Renal cortical epithelial cell (primary cell): Measurements from ENCODE around the gene MPST. TPM values are rescaled to one million over a fixed set of nuclear protein-coding genes. Genes with fewer than 3 reads are reported as not detected.

Experiments used
- DNase-seq: peaks from one replicate; pipeline ENCODE4 v3.0.0-alpha.2; 2011; ENCODE audit warnings: low read depth
- total RNA-seq: library from RNA; depleted of rRNA; stranded (reverse); fragments of >200 nt; gene quantifications from 2 replicates; pipeline ENCODE4 v1.2.3, GENCODE V29; 2014

MPST gene
- total RNA-seq, 1 donor from 2014 or later: 75.5 TPM

- DNase-seq: peak; percentile 33
Observed at GRCh38 chr22:37044634-37045625, 25.4 kb downstream of the MPST start.

- peak; percentile 26 for DNase-seq
Observed at GRCh38 chr22:37045958-37046357, 26.4 kb downstream of the MPST start.

DNA sequence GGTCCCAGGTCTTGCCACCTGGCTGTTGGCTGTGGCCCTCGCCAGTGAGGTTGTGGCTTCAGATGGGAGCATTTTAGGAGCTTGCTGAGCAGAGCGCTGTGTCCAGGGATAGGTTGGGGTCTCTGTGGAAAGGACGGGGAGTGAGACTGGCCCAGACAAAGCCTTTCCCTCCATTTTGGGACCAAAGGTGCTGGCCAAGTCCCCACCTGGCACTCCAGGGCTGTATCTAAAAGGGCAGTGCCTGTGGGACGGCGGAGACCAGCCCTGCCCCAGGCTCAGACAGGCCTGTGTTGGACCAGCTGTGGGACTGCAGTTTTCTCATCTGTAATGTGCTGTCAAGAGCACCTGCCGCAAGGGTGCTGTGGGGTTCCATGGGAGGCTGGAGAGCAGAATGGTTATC lies 27.0 kb downstream of the MPST start:
- no peak for DNase-seq

- DNase-seq: no peak
Observed at GRCh38 chr22:37047006-37047405, 27.5 kb downstream of the MPST start.

- DNase-seq: no peak
Observed at GRCh38 chr22:37048133-37048532, 28.6 kb downstream of the MPST start.

GRCh38 chr22:37049224-37049623 lies 29.7 kb downstream of the MPST start:
- DNase-seq: no peak

DNA sequence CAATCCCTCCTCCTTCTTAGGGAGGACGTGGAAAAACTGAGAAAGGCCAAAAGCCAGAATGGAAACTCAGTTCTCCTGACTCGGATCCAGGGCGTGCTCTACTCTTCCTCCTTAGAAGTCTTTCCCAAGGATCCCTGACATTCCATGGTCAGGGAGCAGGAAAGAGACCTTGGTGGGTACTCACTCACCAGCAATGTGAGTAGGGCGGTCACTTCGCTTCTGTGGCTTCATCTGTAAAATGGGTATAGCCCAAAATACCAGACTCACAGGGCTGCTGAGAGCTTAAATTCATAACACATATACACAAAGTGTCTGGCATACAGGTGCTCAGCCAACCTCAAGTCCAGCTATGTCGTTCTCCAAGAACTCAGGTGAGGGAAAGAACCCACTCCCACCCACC lies 31.4 kb downstream of the MPST start:
- no peak for DNase-seq

DNA sequence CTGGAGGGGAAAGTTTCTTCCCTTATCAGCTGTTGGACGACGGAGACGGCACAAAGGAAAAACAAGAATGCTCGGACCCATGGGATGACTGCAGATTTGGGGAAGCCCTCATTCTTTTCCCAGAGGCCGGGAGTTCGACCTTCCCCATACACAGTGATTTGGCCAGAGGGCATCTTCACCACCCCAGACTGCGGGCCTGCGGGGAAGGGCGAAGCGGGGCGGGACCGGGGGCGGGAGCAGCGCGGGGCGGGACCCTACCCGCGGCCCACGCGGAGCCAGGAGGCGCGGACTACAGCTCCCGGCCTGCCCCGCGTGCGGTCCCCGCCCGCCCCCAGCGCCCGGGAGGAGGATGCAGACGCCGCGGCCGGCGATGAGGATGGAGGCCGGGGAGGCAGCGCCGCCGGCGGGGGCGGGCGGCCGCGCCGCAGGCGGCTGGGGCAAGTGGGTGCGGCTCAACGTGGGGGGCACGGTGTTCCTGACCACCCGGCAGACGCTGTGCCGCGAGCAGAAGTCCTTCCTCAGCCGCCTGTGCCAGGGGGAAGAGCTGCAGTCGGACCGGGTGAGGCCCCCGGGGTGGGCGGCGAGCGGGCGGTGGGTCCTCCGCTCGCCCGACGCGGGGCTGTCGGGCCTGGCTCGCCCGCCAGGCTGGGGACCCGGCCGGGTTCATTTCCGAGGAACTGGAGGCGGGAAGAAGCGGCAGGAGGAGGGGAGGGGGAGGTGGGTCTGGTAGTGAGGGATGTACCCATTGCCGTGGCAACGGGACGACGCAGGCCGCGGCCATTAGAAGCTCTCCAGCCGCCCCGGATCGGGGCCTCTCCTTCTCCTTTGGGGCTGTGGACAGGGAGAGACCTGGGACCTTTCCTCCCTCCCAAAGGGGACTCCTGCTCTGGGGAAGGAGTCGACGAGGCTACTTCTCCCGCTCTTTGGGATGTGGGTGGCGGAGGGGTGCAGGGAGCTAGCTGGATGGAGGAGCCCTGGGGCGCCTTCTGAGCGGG lies 32.1 kb downstream of the MPST start, which contains the start of gene KCTD17:
Gene KCTD17, plus strand, starts transcription at position 352 of the 995 bp plus-strand sequence. Its CDS starts 19 bp downstream, at position 371.
- peak; percentile 11 for DNase-seq

- no peak for DNase-seq
Observed at GRCh38 chr22:37052386-37053309, 33.1 kb downstream of the MPST start.

- no peak for DNase-seq
Observed at GRCh38 chr22:37053310-37054055, 33.9 kb downstream of the MPST start.

DNA sequence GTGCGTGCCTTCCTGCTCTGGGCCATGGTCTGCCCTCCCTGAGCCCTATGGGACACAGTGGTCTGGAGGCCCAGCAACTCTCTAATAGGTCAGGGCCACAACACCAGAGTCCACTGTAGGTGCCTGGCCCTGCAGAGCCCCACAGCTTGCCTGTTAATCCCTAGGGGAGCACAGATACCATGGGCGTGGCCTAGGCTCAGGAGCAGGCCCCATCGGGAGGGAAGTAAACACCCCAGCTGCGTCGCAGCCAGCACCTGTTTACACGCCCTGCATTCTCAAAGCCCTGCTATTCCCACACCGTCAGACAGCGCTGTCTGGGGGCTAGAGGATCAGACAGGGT lies 34.5 kb downstream of the MPST start:
- no peak for DNase-seq

DNA sequence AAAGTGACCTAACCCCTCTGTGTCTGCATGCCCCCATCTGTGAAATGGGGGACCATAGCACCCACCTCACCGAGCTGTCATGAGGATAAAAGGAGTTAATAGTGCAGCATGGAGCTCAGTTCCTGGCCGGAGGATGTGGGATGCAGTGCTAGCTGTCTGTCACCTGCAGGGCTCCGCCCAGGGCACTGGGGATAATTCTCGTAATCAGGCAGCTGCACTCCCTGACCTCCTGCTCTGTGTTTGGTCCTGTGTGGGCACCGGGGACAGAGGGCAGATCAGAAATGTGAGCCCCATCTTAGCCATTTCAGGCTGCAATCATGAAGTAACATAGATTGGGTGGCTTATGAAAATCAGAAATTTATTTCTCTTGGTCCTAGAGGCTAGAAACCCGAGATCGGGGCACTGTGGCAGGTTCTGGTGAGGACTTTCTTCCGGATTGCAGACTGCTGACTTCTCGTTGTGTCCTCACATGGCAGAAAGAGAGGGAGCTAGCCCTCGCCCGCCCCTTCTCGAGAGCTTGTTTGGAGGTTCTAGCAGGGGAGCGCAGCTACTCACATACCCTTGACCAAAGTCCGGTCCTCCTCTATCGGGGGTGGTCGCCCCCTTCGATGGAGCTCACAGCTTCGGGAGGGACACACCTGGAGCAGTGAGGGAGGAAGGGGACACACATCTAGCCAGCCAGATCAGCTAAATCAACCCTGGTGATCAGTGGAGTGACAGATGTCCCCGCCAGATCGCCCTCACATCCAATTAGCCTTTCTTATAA lies 35.2 kb downstream of the MPST start:
- no peak for DNase-seq

DNA sequence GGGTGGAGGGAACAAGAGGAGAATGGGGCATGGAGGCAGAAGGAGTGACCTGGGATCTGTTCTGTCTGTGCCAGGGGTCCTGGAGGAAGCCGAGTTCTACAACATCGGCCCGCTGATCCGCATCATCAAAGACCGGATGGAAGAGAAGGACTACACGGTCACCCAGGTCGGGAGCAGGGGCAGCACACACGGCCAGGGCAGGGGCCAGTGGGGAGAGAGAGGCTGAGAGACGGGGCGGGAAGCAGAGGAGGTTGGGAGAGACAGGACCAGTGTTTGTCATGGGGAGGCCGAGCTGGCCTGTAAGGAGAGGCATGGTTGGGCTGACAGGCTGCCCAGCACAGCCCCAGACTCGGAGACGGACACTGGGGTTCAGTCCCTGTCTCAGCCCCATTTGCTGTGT lies 36.7 kb downstream of the MPST start:
- DNase-seq: no peak

GRCh38 chr22:37057226-37057625 lies 37.7 kb downstream of the MPST start:
- no peak for DNase-seq

- no peak for DNase-seq
Observed at GRCh38 chr22:37057796-37058510, 38.4 kb downstream of the MPST start.

DNA sequence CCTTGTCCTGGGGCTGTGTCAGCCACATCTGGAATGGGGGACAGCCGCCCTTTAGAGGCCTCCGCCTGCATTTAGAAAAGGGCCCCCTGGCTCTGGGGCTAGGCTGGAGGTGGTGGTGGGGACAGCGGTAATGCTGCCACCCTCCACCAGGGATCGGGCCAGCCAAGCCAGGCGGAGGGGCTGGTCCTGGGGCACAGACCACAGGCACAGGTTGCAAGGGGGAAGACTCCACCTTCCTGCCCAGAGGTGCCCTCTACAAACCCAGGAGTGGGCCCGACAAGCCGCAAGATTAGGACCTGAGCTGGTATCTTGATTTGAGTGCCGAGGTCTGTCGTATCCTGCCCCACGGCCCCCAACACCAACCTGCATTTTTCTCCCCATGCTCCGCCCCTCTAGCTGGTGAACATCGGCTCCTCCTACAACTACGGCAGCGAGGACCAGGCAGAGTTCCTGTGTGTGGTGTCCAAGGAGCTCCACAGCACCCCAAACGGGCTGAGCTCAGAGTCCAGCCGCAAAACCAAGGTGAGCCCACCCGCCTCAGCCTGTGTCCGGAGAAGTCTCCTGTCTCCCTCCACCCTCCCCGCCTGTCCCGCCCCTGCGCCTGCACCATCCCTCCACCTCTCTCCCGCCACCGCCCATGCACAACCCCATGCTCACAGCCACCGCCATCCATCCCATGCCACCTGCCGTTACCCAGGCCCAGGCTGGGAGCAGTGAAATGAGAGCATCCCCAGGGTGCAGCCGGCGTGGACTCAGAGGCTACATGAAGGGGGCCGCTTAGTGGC lies 39.6 kb downstream of the MPST start:
- no peak for DNase-seq

DNA sequence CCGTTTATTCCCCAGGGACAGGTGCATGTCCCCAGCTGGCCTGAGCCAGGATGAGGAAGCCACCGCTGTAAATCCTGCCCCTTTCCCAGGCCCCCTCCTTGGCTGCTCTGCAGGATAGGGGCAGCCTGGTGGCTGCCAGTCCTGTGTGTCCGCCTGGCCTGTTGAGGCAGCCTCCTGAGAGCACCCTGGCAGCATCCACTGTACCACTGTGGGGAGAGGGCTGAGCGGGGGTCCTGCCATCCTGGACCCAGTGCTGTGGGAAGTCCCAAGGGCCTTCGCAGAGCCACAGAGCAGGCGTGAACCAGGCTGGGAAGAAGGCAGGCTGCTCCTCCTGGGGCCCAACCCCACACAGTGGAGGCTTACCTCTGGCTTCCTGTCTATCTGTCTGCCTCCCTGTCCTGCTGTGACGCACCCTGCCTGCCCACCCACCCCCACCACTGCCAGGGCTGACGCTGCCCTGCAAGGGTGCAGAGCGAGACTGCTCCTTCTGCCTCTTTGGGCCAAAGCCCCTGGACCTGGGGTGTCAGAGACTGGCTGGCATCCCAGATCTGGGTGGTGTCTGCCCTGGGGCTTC lies 40.4 kb downstream of the MPST start:
- DNase-seq: no peak
